Measurements from ENCODE around the gene RNU2-1. TPM values are rescaled to one million over a fixed set of nuclear protein-coding genes. Genes with fewer than 3 reads are reported as not detected.
"Not testable (repeated sequence)": the region's sequence is repeated elsewhere in the genome, so short reads cannot be mapped to it uniquely, and the experiment has no call there.

The RNU2-1 gene
- total RNA-seq, 1 experiment from 2014 or later = 4,481 TPM

DNA sequence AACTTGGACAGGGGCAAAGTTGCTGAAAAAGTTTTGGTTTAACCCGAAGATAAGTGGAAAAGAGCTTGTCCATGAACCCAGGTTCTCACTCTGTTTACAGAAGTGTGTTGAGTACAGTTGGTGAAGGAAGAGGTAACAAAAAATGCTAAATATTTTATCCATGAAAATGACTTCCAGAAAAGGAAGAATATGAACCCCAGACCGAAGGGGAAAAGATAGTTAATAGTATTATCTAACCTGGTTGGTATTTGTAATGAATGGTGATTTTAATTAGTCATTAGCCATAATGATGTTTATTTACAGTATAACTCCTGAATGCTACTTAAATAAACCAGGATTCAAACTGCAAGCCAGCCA is 22.7 kb downstream of the RNU2-1 start:
- Histone ChIP-seq H3K36me3 (ENCODE audit: control insufficient read depth, insufficient read depth, low read length) (no peaks in the 10 kb centered on the region; the same call in 1 of the 2 replicates), H3K9me3 (ENCODE audit: control insufficient read depth, insufficient read depth, low read depth, low read length) (no peaks in the 10 kb centered on the region), H3K27ac (ENCODE audit: low read length) (peak overlapping the region; percentile 90), H3K27me3 (ENCODE audit: control insufficient read depth, insufficient read depth, low read length) (no peaks in the 10 kb centered on the region), H3K4me3 (ENCODE audit: low read depth in 2 of 2, low read length in 2 of 2) (peak overlapping the region; percentile 52 to 74), H3K4me1 (ENCODE audit: control insufficient read depth, insufficient read depth, low read length) (peaks cover 11% of the 10 kb centered on the region)
- intact Hi-C loops (cut with micrococcal nuclease; ENCODE audit: unreplicated experiment) = no loop called here
- POLR2A ChIA-PET = no interaction called here
- in situ Hi-C loops (cut with HindIII; ENCODE audit: low pct_unique_long_range_greater_than_20kb, low sequenced_read_pairs) = no loop called here
- BruUV-seq (replicated peaks) = TSS peak; percentile 81
- ATAC-seq (no peak), DNase-seq (ENCODE audit: low read depth, low spot score) (no peak)
- TF ChIP-seq POLR2AphosphoS5 (IDR thresholded peaks at IDR 0.05; ENCODE audit: low read depth, low read length) (no peak), TCF7L2 (IDR thresholded peaks at IDR 0.05; ENCODE audit: low read depth, low read length) (no peak), SIN3A (IDR thresholded peaks at IDR 0.05; ENCODE audit: borderline replicate concordance, insufficient read depth, low read depth, low read length) (no peak)
- TF ChIP-seq, protein P1, sequence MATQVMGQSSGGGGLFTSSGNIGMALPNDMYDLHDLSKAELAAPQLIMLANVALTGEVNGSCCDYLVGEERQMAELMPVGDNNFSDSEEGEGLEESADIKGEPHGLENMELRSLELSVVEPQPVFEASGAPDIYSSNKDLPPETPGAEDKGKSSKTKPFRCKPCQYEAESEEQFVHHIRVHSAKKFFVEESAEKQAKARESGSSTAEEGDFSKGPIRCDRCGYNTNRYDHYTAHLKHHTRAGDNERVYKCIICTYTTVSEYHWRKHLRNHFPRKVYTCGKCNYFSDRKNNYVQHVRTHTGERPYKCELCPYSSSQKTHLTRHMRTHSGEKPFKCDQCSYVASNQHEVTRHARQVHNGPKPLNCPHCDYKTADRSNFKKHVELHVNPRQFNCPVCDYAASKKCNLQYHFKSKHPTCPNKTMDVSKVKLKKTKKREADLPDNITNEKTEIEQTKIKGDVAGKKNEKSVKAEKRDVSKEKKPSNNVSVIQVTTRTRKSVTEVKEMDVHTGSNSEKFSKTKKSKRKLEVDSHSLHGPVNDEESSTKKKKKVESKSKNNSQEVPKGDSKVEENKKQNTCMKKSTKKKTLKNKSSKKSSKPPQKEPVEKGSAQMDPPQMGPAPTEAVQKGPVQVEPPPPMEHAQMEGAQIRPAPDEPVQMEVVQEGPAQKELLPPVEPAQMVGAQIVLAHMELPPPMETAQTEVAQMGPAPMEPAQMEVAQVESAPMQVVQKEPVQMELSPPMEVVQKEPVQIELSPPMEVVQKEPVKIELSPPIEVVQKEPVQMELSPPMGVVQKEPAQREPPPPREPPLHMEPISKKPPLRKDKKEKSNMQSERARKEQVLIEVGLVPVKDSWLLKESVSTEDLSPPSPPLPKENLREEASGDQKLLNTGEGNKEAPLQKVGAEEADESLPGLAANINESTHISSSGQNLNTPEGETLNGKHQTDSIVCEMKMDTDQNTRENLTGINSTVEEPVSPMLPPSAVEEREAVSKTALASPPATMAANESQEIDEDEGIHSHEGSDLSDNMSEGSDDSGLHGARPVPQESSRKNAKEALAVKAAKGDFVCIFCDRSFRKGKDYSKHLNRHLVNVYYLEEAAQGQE (IDR thresholded peaks at IDR 0.05; ENCODE audit: insufficient read depth in 1 of 2, low read depth in 2 of 2, low read length in 1 of 2) = no peak
- TF ChIP-seq, protein P2, sequence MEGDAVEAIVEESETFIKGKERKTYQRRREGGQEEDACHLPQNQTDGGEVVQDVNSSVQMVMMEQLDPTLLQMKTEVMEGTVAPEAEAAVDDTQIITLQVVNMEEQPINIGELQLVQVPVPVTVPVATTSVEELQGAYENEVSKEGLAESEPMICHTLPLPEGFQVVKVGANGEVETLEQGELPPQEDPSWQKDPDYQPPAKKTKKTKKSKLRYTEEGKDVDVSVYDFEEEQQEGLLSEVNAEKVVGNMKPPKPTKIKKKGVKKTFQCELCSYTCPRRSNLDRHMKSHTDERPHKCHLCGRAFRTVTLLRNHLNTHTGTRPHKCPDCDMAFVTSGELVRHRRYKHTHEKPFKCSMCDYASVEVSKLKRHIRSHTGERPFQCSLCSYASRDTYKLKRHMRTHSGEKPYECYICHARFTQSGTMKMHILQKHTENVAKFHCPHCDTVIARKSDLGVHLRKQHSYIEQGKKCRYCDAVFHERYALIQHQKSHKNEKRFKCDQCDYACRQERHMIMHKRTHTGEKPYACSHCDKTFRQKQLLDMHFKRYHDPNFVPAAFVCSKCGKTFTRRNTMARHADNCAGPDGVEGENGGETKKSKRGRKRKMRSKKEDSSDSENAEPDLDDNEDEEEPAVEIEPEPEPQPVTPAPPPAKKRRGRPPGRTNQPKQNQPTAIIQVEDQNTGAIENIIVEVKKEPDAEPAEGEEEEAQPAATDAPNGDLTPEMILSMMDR (IDR thresholded peaks at IDR 0.05) = no peak
- CTCF ChIA-PET = no interaction called here

DNA sequence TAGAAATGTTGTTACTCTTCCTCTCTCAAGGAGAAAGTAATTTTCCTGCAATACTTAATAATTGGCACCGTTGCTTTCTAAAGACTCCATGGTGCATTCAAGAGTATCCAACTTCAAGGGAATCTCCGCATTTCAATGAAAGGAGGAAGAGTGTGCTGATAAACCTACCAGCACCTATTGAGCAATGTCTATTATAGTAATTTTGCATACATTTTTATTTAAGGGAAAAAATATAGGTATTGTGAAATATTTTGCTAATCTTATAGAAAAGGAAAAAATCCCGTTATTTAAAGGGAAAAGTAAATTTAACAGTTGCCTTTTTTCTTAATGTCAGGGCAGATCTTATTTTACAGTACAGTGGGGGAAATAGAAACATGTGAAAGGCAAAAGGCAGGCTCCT is 23.2 kb downstream of the RNU2-1 start:
- DNase-seq (ENCODE audit: low read depth, low spot score) (no peak), ATAC-seq (no peak)
- TF ChIP-seq, protein P1 (IDR thresholded peaks at IDR 0.05; ENCODE audit: insufficient read depth in 1 of 2, low read depth in 2 of 2, low read length in 1 of 2) = no peak
- no peak for TF ChIP-seq SIN3A (IDR thresholded peaks at IDR 0.05; ENCODE audit: borderline replicate concordance, insufficient read depth, low read depth, low read length)
- TF ChIP-seq, protein P2 (IDR thresholded peaks at IDR 0.05) = no peak
- TF ChIP-seq POLR2AphosphoS5 (IDR thresholded peaks at IDR 0.05; ENCODE audit: low read depth, low read length) = no peak
- no peak for TF ChIP-seq TCF7L2 (IDR thresholded peaks at IDR 0.05; ENCODE audit: low read depth, low read length)
- Histone ChIP-seq H3K9me3 (ENCODE audit: control insufficient read depth, insufficient read depth, low read depth, low read length) (no peaks in the 10 kb centered on the region), H3K36me3 (ENCODE audit: control insufficient read depth, insufficient read depth, low read length) (no peaks in the 10 kb centered on the region; the same call in 1 of the 2 replicates), H3K27me3 (ENCODE audit: control insufficient read depth, insufficient read depth, low read length) (no peaks in the 10 kb centered on the region), H3K27ac (ENCODE audit: low read length) (peak overlapping the region; percentile 90), H3K4me3 (ENCODE audit: low read depth in 2 of 2, low read length in 2 of 2) (no peak overlapping the region), H3K4me1 (ENCODE audit: control insufficient read depth, insufficient read depth, low read length) (peaks cover 11% of the 10 kb centered on the region)
- no TSS peak for BruUV-seq (replicated peaks)
- ChIA-PET POLR2A (no interaction called here), CTCF (no interaction called here)
- intact Hi-C loops (cut with micrococcal nuclease; ENCODE audit: unreplicated experiment) = no loop called here
- in situ Hi-C loops (cut with HindIII; ENCODE audit: low pct_unique_long_range_greater_than_20kb, low sequenced_read_pairs) = no loop called here

DNA sequence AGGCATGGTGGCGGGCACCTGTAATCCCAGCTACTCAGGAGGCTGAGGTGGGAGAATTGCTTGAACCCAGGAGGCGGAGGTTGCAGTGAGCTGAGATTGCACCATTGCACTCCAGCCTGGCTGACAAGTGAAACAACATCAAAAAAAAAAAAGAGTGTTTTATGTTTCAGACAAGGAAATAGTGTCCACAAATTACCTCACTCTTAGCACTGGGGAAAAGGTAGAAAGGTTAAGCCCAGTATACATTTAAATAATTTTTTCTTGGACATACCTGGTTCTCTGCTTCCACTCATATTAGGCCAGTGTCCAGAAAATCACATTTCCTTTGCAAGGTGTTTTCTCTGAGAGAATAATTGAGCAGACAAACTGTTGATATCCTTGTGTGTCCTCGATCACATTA is 30.8 kb downstream of the RNU2-1 start:
- POLR2A ChIA-PET; CTCF ChIA-PET; H3K9me3 ChIP-seq (ENCODE audit: control insufficient read depth, insufficient read depth, low read depth, low read length); H3K4me1 ChIP-seq (ENCODE audit: control insufficient read depth, insufficient read depth, low read length); H3K4me3 ChIP-seq (ENCODE audit: low read depth in 2 of 2, low read length in 2 of 2); intact Hi-C loops (cut with micrococcal nuclease; ENCODE audit: unreplicated experiment); H3K36me3 ChIP-seq (ENCODE audit: control insufficient read depth, insufficient read depth, low read length); BruUV-seq (replicated peaks); ATAC-seq; DNase-seq (ENCODE audit: low read depth, low spot score); H3K27me3 ChIP-seq (ENCODE audit: control insufficient read depth, insufficient read depth, low read length); in situ Hi-C loops (cut with HindIII; ENCODE audit: low pct_unique_long_range_greater_than_20kb, low sequenced_read_pairs); H3K27ac ChIP-seq (ENCODE audit: low read length): not testable (repeated sequence)
